IMR-90 (cell line): ENCODE data around the gene RHOXF2.
"Not testable (repeated sequence)": the region's sequence is repeated elsewhere in the genome, so short reads cannot be mapped to it uniquely, and the experiment has no call there.

ENCODE experiments used
- BHLHE40 ChIP-seq: fragments of 150-350 bp; IDR thresholded peaks from 2 replicates; pipeline ENCODE4 v1.6.1; 2016; ENCODE audit warnings: mild to moderate bottlenecking, low read depth, low read length
- FOS ChIP-seq: fragments of 150-350 bp; IDR thresholded peaks from 2 replicates; pipeline ENCODE4 v1.6.1; 2016; ENCODE audit warnings: low read depth, low read length
- MAFK ChIP-seq: IDR thresholded peaks from 2 replicates; pipeline ENCODE4 v1.6.1; 2012; ENCODE audit warnings: low read depth, low read length, improper control_type of control experiment
- MAZ ChIP-seq: IDR thresholded peaks from 2 replicates; pipeline ENCODE4 v1.6.1; 2012; ENCODE audit warnings: low read depth, mild to moderate bottlenecking, low read length, improper control_type of control experiment, moderate library complexity, borderline replicate concordance
- POLR2A ChIP-seq: IDR thresholded peaks from 2 replicates; pipeline ENCODE4 v1.6.1; 2012; ENCODE audit warnings: mild to moderate bottlenecking, low read depth, low read length
- RCOR1 ChIP-seq: IDR thresholded peaks from 2 replicates; pipeline ENCODE4 v1.6.1; 2012; ENCODE audit warnings: mild to moderate bottlenecking, low read length, improper control_type of control experiment; ENCODE audit not compliant: insufficient replicate concordance
- RFX5 ChIP-seq: IDR thresholded peaks from 2 replicates; pipeline ENCODE4 v1.8.0; 2012; ENCODE audit warnings: low read depth, mild to moderate bottlenecking, low read length, moderate library complexity
- TF ChIP-seq, protein P1 (sequence below): conservative IDR thresholded peaks from 2 replicates; pipeline ENCODE4 v1.5.1; 2012; ENCODE audit warnings: mild to moderate bottlenecking, low read depth, low read length, improper control_type of control experiment

- TF ChIP-seq POLR2A, FOS, RFX5, MAFK, MAZ, RCOR1, BHLHE40: not testable (repeated sequence)
- TF ChIP-seq, protein P1, sequence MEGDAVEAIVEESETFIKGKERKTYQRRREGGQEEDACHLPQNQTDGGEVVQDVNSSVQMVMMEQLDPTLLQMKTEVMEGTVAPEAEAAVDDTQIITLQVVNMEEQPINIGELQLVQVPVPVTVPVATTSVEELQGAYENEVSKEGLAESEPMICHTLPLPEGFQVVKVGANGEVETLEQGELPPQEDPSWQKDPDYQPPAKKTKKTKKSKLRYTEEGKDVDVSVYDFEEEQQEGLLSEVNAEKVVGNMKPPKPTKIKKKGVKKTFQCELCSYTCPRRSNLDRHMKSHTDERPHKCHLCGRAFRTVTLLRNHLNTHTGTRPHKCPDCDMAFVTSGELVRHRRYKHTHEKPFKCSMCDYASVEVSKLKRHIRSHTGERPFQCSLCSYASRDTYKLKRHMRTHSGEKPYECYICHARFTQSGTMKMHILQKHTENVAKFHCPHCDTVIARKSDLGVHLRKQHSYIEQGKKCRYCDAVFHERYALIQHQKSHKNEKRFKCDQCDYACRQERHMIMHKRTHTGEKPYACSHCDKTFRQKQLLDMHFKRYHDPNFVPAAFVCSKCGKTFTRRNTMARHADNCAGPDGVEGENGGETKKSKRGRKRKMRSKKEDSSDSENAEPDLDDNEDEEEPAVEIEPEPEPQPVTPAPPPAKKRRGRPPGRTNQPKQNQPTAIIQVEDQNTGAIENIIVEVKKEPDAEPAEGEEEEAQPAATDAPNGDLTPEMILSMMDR: not testable (repeated sequence)
Measured at GRCh38 chrX:120193254-120193653, 34.8 kb downstream of the RHOXF2 start.
